PC-9 (cell line): Measurements from ENCODE around the gene TH. TPM values are rescaled to one million over a fixed set of nuclear protein-coding genes. Genes with fewer than 3 reads are reported as not detected.

ENCODE experiments used
- BruUV-seq: library from RNA; stranded (reverse); fragments of 400-500 nt; replicated peaks from 2 replicates; lab custom pipeline; 2021; lab: Mats Ljungman, UMichigan
- CTCF ChIA-PET: fragments of 300-600 bp; sonication (Branson Sonifier 250); formaldehyde crosslinking; loops from one replicate; lab custom pipeline; 2022; ENCODE audit warnings: antibody characterized with exemption; lab: Charles Lee
- POLR2A ChIA-PET: fragments of 300-600 bp; sonication (Branson Sonifier 250); formaldehyde crosslinking; loops from one replicate; lab custom pipeline; 2022; ENCODE audit warnings: antibody characterized with exemption; ENCODE audit not compliant: unreplicated experiment; lab: Charles Lee
- DNase-seq, 2 experiments: peaks; one replicate each; pipeline versions ENCODE4 v3.0.0 to v3.0.0-alpha.2; 2015 to 2022; ENCODE audit warnings: mixed read lengths in 1 of 2
- H2AFZ ChIP-seq: fragments of 200-600 bp; sonication (generic); 2 replicates; pipeline ENCODE4 v1.8.1; 2017; ENCODE audit warnings: antibody characterized with exemption
- H3F3A ChIP-seq: fragments of 200-600 bp; sonication (generic); 2 replicates; pipeline ENCODE4 v1.8.1; 2017; ENCODE audit warnings: antibody characterized with exemption, mild to moderate bottlenecking, low read depth; ENCODE audit not compliant: insufficient read depth
- H3K27ac ChIP-seq: fragments of 200-600 bp; sonication (generic); 2 replicates; pipeline ENCODE4 v1.6.1; 2016; ENCODE audit warnings: mixed run types
- H3K27me3 ChIP-seq: fragments of 200-600 bp; sonication (generic); 2 replicates; pipeline ENCODE4 v1.6.1; 2016; ENCODE audit warnings: low read depth, mixed run types; ENCODE audit not compliant: insufficient read depth
- H3K36me3 ChIP-seq: fragments of 200-600 bp; sonication (generic); 2 replicates; pipeline ENCODE4 v1.6.1; 2016; ENCODE audit warnings: low read depth, mixed run types
- H3K4me1 ChIP-seq: fragments of 200-600 bp; sonication (generic); replicated peaks from 2 replicates; pipeline ENCODE4 v1.6.1; 2016; ENCODE audit warnings: mixed run types; ENCODE audit not compliant: insufficient read depth
- H3K4me2 ChIP-seq: fragments of 200-600 bp; sonication (generic); 2 replicates; pipeline ENCODE4 v1.6.1; 2017; ENCODE audit warnings: mixed run types
- H3K4me3 ChIP-seq: fragments of 200-600 bp; sonication (generic); 2 replicates; pipeline ENCODE4 v1.6.1; 2016; ENCODE audit warnings: mixed run types
- H3K79me2 ChIP-seq: fragments of 200-600 bp; sonication (generic); 2 replicates; pipeline ENCODE4 v1.6.1; 2017; ENCODE audit warnings: low read depth, mixed run types
- H3K9me2 ChIP-seq: fragments of 200-600 bp; sonication (generic); 2 replicates; pipeline ENCODE4 v1.8.1; 2017; ENCODE audit warnings: mild to moderate bottlenecking; ENCODE audit not compliant: insufficient read depth
- H3K9me3 ChIP-seq: fragments of 200-600 bp; sonication (generic); 2 replicates; pipeline ENCODE4 v1.8.1; 2016; ENCODE audit warnings: low read depth; ENCODE audit not compliant: insufficient read depth
- H4K20me1 ChIP-seq: fragments of 200-600 bp; sonication (generic); 2 replicates; pipeline ENCODE4 v1.8.1; 2017; ENCODE audit not compliant: insufficient read depth
- CTCF ChIP-seq: fragments of 200-600 bp; sonication (generic); conservative IDR thresholded peaks from 2 replicates; pipeline ENCODE4 v1.6.1; 2017; ENCODE audit warnings: mixed run types, antibody characterized with exemption, mild to moderate bottlenecking, moderate library complexity
- EZH2 ChIP-seq: fragments of 200-600 bp; sonication (generic); IDR thresholded peaks from 2 replicates; pipeline ENCODE4 v1.8.0; 2017; ENCODE audit warnings: antibody characterized with exemption, low read depth
- intact Hi-C: fragments of 100-400 bp; cut with micrococcal nuclease; formaldehyde crosslinking; loops from one replicate; pipeline ENCODE4 v1.10.0; 2022; ENCODE audit not compliant: unreplicated experiment
- total RNA-seq: library from RNA; stranded (reverse); gene quantifications from 2 replicates; pipeline ENCODE4 v1.2.3, GENCODE V29; 2021

Gene TH
- total RNA-seq, 1 experiment from 2014 or later = 2.2 TPM

- no peak for DNase-seq
- no TSS peak for BruUV-seq
- H3K4me2 ChIP-seq = peak overlapping the region; percentile 73
- CTCF ChIA-PET = interaction anchor here (0.6 kb wide), 1 partner anchor 33 kb away, joined by 3 read pairs; no protein-coding TSS in a partner anchor
- no peaks in the 10 kb centered on the region for H4K20me1 ChIP-seq
- no peak overlapping the region for H2AFZ ChIP-seq
- POLR2A ChIA-PET = no interaction called here
- peaks cover 23% of the 10 kb centered on the region for H3K4me1 ChIP-seq
- H3K27me3 ChIP-seq = no peaks in the 10 kb centered on the region
- H3K36me3 ChIP-seq = no peaks in the 10 kb centered on the region
- H3K79me2 ChIP-seq = no peaks in the 10 kb centered on the region
- intact Hi-C loops = loop anchor here (1.0 to 2.0 kb wide), 2 partner anchors 54 to 66 kb away; no protein-coding TSS in a partner anchor
- H3F3A ChIP-seq = no peaks in the 10 kb centered on the region
- no peak overlapping the region for H3K4me3 ChIP-seq
- no peaks in the 10 kb centered on the region for H3K9me2 ChIP-seq
- TF ChIP-seq EZH2 = no peak
- TF ChIP-seq CTCF = no peak
- no peaks in the 10 kb centered on the region for H3K9me3 ChIP-seq
- no peak overlapping the region for H3K27ac ChIP-seq
These were observed 31.4 kb upstream of the TH start for GRCh38 chr11:2202900-2203439.

- H3K36me3 ChIP-seq = no peaks in the 10 kb centered on the region
- H3K27ac ChIP-seq = peak overlapping the region; percentile 32; the same call in 1 of the 2 replicates
- H3K79me2 ChIP-seq = no peaks in the 10 kb centered on the region
- H2AFZ ChIP-seq = no peak overlapping the region
- H3F3A ChIP-seq = no peaks in the 10 kb centered on the region
- H3K4me1 ChIP-seq = peaks cover 23% of the 10 kb centered on the region
- peak overlapping the region; percentile 73 for H3K4me2 ChIP-seq
- DNase-seq = peak; percentile 84 to 91
- TF ChIP-seq CTCF (no peak), EZH2 (no peak)
- no peaks in the 10 kb centered on the region for H3K27me3 ChIP-seq
- no peak overlapping the region for H3K4me3 ChIP-seq
- no peaks in the 10 kb centered on the region for H3K9me3 ChIP-seq
- H4K20me1 ChIP-seq = no peaks in the 10 kb centered on the region
- H3K9me2 ChIP-seq = no peaks in the 10 kb centered on the region
- intact Hi-C loops = loop anchor here (1.0 to 2.0 kb wide), 2 partner anchors 55 to 67 kb away; no protein-coding TSS in a partner anchor
- no TSS peak for BruUV-seq
- POLR2A ChIA-PET = no interaction called here
- CTCF ChIA-PET = interaction anchor here (0.6 to 0.7 kb wide), 2 partner anchors 33 to 97 kb away, joined by 3 read pairs; no protein-coding TSS in a partner anchor
These were observed 30.7 kb upstream of the TH start for GRCh38 chr11:2202071-2202899.

GRCh38 chr11:2201542-2201941 is 29.9 kb upstream of the TH start:
- H2AFZ ChIP-seq = no peak overlapping the region
- no peaks in the 10 kb centered on the region for H3K9me2 ChIP-seq
- POLR2A ChIA-PET = no interaction called here
- peak overlapping the region; percentile 73 for H3K4me2 ChIP-seq
- peaks cover 23% of the 10 kb centered on the region for H3K4me1 ChIP-seq
- intact Hi-C loops = no loop called here
- no peak for TF ChIP-seq CTCF
- H3K36me3 ChIP-seq = no peaks in the 10 kb centered on the region
- no peaks in the 10 kb centered on the region for H3K79me2 ChIP-seq
- H3K27ac ChIP-seq = no peak overlapping the region
- DNase-seq = no peak
- no TSS peak for BruUV-seq
- H3K27me3 ChIP-seq = no peaks in the 10 kb centered on the region
- H3F3A ChIP-seq = no peaks in the 10 kb centered on the region
- no peak overlapping the region for H3K4me3 ChIP-seq
- no peaks in the 10 kb centered on the region for H4K20me1 ChIP-seq
- CTCF ChIA-PET = interaction anchor here (0.7 kb wide), 1 partner anchor 98 kb away, joined by 3 read pairs; no protein-coding TSS in a partner anchor
- no peaks in the 10 kb centered on the region for H3K9me3 ChIP-seq
